Hematopoietic multipotent progenitor cell treated with erythropoietin and hydrocortisone succinate and interleukin-3 and kit ligand, for 4 days (in vitro differentiated cells): ENCODE measurements around the gene PLEKHM3.
"Not testable (repeated sequence)": the region's sequence is repeated elsewhere in the genome, so short reads cannot be mapped to it uniquely, and the experiment has no call there.

Experiments used
- DNase-seq: peaks from one replicate; pipeline ENCODE4 v3.0.0-alpha.2; 2015

The PLEKHM3 gene

GRCh38 chr2:207813942-207814341 is 211.4 kb downstream of the PLEKHM3 start:
- DNase-seq = no peak

DNA sequence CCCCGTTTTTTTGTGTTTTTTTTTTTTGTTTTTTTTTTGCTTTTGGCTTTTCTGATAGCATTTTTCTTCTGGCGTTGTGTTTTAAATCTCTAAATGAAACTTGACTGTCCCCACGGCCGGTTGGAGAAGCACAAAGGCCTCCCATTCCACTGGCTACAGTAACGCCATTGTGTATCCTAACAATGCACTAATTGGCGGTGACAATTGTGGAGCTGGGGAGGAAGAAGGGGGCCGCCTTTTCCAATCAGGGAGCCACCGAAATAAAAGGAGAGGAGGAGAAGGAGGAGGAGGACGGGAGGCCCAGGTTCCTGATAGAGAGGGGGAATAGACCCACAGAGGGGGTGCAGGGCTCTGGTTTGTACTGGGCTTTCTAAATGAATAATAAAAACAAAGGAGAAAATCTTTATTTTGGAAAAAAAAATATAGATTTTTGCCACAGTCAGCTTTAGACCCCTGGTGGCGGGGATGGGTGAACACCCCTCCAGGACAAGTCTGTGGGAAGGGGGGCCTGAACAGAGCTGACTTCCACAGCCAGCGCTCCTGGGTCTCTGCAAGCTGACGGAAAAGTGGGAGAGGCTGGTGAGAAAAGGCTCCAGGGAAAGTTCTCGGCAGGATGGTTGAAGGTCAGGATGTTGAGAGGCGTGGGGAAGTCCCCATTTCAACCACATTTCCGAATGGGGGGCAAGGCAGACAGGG is 212.0 kb downstream of the PLEKHM3 start:
- no peak for DNase-seq

DNA sequence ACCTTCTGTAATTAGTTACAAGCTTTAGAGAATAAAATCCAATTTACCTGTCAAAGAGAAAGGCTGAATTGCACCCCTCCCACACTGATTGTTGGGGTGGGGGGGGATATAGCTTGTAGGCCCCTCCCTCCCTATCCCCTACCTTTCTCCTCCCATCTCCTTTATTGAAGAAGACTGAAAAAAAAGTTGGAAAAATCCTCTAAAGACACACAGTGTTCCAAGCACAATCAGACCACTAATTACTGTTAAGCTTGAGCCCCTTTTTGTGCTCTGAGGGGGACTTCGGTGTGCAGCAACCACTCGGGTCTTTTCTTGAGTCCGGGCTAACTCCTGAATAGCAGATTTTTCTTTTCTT is 212.6 kb downstream of the PLEKHM3 start:
- DNase-seq = no peak

- no peak for DNase-seq
These were observed 213.1 kb downstream of the PLEKHM3 start for GRCh38 chr2:207812058-207812725.

GRCh38 chr2:207811658-207812057 is 213.7 kb downstream of the PLEKHM3 start:
- DNase-seq = not testable (repeated sequence)

DNA sequence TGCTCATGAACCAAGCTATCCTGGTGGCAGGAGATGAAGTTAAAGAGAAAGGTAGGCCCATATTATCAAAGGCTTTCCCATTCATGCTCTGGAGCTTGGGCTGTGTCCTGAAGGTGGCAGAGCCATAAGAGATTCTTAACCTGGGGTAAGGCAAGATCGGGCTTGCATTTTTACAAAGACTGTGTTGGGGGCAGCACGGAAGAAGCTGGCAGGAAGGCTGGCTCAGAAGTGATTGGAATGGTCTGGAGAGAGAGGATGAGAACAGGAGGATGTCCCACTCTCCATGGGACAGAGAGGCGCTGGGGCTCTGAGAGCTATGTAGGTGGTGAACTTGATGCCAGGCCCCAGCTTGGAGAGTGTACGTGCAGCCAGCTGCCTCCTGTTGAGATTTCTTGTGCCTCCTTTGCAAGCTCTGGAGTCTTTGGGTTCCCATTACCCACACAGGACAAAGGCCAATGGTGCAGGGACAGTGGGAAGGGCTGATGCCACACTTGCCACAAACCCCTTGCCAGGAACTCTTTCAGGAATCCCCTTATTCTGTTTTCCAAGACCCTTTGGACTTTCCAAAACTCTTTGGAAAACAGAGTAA is 215.0 kb downstream of the PLEKHM3 start:
- DNase-seq = no peak

DNA sequence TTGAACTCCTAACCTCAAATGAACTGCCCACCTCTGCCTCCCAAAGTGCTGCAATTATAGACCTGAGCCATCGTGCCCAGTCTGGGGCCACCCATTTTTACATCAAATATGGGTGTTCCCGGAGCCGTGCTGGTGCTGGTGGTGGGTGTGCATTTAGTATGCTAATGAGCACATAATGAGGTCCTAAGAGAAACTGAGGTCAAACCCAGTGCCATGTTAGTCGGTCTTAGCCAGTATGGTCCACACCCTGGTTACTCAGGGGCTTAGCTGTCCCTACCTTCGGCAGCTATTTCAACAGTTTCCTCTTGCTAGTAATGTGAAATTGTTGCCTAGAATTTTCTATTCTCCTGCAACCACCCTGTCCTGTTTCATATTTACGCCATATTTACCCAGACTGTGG is 217.2 kb downstream of the PLEKHM3 start:
- DNase-seq = no peak

GRCh38 chr2:207807516-207807915 is 217.8 kb downstream of the PLEKHM3 start:
- DNase-seq = no peak

DNA sequence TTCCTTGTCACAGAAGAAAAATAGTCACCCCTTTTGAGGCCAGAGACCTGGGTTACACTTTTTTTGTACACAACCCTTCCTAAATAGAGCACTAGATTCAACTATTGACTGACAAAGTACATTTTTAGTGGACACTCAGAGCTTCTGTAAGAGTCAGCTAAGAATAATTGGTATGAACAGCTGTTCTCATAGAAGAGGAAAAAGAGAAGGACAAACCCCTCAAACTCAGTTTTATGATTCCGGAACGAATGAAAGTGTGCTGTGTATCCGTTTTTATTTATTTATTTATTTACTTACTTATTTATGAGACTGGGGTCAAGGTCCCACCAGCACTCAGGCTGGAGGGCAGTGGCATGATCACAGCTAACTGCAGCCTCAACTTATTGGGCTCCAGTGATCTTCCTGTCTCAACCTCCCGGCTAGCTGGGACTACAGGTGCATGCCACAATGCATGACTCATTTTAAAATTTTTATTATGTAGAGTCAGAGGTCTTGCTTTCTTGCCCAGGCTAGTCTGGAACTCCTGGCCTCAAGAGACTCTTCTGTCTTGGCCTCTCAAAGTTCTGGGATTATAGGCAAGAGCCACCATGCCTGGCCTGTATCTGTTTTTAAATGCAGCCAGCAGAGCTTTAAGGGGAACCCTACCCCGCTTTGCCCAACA is 219.6 kb downstream of the PLEKHM3 start:
- DNase-seq = no peak

- DNase-seq = no peak
These were observed 222.7 kb downstream of the PLEKHM3 start for GRCh38 chr2:207802650-207803049.

GRCh38 chr2:207801259-207801658 is 224.1 kb downstream of the PLEKHM3 start:
- peak; percentile 51 for DNase-seq

DNA sequence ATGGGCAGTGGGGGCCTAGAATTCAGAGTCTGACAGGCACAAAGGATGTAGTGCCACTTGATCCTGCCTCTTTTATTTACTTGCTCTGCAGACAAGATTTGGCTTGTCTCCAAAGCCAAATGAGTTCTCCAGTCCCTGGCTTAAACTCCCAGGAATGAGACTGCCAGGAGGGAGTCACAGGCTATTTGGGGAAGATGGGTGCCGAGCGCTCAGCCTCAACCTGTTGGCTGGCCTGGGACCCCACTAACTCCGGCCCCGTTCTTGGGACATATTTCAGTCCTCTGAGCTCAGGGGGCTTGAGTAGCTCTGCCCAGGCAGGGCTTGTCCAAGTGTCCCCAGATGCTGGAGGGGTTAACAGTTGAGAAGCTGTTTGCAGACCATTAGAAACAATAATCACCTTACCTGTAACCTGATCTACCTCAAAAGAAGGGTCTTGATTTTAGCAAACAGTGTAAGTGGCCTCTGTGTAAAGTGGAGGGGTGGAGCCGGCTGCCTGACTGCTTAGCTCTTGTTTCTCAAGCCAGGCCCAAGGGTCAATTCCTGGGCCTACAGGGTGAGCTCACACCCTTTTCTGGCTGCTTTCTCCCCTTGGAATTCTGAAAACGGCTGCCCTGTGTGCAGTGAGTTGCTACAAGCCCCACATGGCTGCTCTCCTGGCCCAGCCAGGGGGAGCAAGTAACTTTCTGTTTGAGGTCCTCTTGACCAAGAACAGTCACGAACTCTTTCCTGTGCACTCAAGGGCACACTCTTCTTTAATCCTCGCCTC is 228.6 kb downstream of the PLEKHM3 start:
- no peak for DNase-seq

- peak; percentile 70 for DNase-seq
These were observed 233.0 kb downstream of the PLEKHM3 start for GRCh38 chr2:207792244-207792785.

DNA sequence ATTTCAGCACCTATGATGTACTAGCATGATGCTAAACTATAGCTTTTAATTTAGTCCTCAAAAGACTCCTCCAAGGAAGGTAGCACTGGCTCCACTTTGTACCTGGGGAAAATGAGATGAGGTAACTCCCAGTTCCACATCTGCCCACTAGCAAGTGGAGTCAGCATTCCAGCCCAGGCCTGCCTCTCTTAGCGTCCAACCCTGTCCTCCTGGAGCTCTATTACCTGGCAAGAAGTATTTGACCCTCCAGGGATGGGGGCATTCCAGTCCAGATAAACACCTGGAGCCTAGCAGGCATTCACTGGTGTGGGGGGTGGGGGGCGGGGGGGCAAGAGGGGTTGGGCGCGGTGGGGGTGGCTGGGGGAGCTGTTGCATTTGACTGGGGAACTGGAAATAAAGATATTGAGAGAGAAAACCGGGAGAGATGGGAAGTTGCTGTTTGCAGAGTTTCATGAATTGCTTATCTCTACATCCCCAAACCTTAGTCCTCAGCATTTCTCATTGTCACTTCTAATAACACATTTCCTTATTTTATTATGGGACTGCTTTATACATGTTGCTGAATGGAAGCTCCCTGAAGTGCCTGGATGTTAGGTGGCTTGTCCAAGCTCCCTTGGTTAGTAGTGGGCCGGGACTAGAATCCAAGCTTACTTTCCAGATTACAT is 233.6 kb downstream of the PLEKHM3 start:
- DNase-seq = no peak

DNA sequence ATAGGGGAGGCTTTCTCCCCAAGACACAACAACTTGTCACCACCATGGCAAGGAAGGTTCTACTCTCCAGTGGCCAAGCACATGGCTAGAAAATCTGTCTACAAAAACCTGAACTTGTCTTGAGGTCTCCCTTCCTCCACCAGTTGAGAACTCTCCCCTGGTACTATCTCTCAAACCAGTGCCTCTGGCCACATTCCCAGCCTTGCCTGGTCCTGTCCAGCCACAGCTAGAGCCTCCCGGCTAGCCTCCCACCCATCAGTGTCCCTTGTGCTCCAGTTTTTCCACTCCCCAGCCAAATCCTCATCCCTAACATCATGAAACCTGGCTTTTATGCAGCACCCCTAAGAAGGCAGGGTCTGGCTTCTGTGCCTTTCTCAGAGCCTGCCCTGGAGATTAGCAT is 234.4 kb downstream of the PLEKHM3 start:
- DNase-seq = no peak

DNA sequence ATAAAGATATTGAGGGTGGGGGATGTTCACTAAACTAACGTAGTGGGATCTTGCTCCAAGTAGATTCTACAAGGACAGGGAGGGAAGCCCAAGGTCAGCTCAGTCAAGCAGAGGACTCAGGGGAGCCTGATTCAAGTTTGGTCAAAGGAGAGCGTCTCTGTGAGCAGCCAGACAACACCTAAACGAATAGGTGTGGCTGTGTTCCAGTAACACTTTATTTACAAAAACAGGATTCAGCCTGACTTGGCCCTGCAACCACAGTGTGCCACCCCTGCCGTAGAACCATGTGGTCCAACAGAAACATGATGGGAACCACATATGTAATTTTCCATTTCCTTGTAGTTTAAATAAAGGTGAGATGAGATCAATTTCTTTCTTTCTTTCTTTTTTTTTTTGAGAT is 237.5 kb downstream of the PLEKHM3 start:
- DNase-seq = no peak

DNA sequence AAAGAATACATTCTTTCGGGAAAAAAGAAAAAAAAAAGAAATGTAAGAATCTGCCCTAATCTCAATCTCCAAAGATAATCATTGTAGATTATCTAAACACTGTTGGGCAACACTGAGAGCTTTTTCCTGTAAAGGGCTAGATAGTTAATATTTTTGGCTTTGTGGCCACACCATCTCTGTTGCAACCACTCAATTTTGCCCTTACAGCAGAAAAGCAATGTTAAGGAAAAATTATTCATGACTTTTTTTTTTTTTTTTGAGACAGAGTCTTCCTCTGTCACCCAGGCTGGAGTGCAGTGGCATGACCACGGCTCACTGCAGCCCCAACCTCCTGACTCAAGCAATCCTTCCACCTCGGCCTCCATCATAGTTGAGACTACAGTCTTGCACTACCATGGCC is 238.3 kb downstream of the PLEKHM3 start:
- DNase-seq = peak; percentile 70

- no peak for DNase-seq
These were observed 240.4 kb downstream of the PLEKHM3 start for GRCh38 chr2:207784898-207785297.

DNA sequence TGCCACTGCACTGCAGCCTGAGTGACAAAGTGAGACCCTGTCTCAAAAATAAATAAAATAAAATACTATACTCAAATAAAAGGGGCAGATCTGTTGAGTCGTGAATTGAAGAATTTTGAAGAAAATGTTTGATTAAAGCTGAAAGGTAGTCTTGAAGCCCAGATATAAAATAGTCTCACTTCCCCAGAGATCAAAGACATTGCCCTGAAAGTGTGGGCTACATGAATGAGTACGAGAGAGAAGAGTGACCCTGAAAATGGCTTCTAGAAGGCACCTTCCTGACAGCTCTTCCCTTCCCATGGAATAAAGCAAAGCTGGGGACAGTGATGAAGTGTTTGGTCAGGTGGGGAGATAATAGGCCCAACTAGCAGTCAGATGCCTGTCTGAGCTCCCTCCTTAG is 241.8 kb downstream of the PLEKHM3 start:
- no peak for DNase-seq

DNA sequence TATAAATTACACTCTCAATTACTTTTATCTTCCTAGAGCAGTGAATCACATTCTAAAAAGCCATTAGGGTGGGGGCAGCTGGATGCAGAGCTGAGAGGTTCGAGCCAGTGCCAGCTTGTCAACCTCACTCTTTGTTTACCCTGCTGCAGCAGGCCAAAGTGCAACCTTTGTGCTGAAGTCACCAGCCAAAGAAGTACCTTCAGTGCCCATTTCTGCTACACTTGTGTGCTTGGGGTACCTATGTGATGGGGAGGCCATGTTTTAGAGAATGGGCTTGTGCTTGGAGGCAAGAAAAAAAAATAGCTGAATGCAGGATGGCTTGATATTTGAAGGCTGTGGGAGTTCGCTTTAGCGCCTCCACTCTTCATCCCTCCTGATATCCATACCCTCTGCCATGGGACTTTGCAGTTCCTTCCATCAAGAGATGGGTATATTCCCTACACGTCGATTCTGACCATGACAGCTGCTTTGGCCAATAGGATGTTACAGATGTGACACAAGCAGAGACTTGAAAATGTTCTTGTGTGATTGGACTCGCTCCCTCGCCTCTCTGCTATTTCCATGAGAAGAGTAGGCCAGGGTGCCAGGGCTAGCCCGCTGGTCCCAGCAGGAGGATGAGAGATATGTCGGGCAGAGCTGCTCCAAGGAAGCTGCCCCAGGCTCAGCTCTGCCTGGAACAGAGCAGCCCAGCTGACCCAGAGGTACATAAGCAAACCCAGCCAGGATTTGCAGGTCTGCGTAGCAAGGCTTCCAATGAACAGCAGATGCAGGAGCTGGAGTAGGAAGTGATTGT is 242.9 kb downstream of the PLEKHM3 start:
- no peak for DNase-seq

DNA sequence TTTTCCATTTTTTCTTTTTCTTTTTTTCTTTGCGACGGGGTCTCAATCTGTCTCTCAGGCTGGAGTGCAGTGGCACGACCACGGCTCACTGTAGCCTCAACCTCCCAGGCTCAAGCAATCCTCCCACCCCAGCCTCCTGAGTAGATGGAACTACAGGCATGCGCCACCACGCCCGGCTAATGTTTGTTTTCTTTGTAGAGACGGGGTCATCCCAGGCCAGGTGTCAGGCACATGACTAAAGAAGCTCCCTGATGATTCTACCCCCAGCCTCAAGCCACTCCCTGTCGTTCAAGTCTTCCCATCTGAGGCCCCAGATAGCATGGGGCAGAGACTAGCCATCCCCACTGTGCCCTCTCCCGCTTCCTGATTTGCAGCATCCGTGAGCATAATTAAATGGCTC is 245.8 kb downstream of the PLEKHM3 start:
- no peak for DNase-seq
